Esophagus muscularis mucosa (tissue), 4 donors: ENCODE measurements around the gene SETD4. TPM values are rescaled to one million over a fixed set of nuclear protein-coding genes. Genes with fewer than 3 reads are reported as not detected.

Source experiments
- DNase-seq: peaks from one replicate; pipeline ENCODE4 v3.0.0-alpha.2; 2017; ENCODE audit errors: extremely low spot score
- H3K27ac ChIP-seq, 4 donors: fragments of 200-600 bp; sonication (generic); replicated peaks in 1 of 4; 1 replicate in 3 of 4; 2 replicates in 1 of 4; pipeline ENCODE4 v1.5.1; 2016 to 2019; ENCODE audit warnings: mild to moderate bottlenecking in 1 of 4
- H3K27me3 ChIP-seq, 4 donors: fragments of 200-600 bp; sonication (generic); one replicate each; pipeline versions ENCODE4 v1.5.1 to v1.6.0; 2016 to 2019
- H3K36me3 ChIP-seq, 4 donors: fragments of 200-600 bp; sonication (generic); one replicate each; pipeline ENCODE4 v1.5.1; 2016 to 2019
- H3K4me1 ChIP-seq, 4 donors: fragments of 200-600 bp; sonication (generic); one replicate each; pipeline ENCODE4 v1.5.1; 2016 to 2019
- H3K4me3 ChIP-seq, 4 donors: fragments of 200-600 bp; sonication (generic); 1 replicate in 2 of 4; 2 replicates in 2 of 4; pipeline ENCODE4 v1.5.1; 2016 to 2019; ENCODE audit warnings: mild to moderate bottlenecking in 4 of 4, moderate library complexity in 1 of 4
- H3K9me3 ChIP-seq, 4 donors: fragments of 200-600 bp; sonication (generic); 1 replicate in 3 of 4; 2 replicates in 1 of 4; pipeline ENCODE4 v1.5.1; 2016 to 2019
- CTCF ChIP-seq, 3 experiments: fragments of 200-600 bp in 2 of 3; fragments of 450-650 bp in 1 of 3; sonication (generic) in 2 of 3; IDR thresholded peaks; one replicate each; pipeline ENCODE4 v1.5.1; 2017 to 2019; ENCODE audit warnings: antibody characterized with exemption in 3 of 3, mild to moderate bottlenecking in 2 of 3, moderate library complexity in 1 of 3
- EP300 ChIP-seq: sonication (generic); formaldehyde crosslinking; IDR thresholded peaks from one replicate; pipeline ENCODE4 v1.6.1; 2017; ENCODE audit warnings: antibody characterized with exemption
- POLR2A ChIP-seq: fragments of 450-650 bp; IDR thresholded peaks from one replicate; pipeline ENCODE4 v1.6.1; 2017; ENCODE audit warnings: antibody characterized with exemption, moderate library complexity, mild to moderate bottlenecking, low read depth
- POLR2AphosphoS5 ChIP-seq, 2 donors: sonication (generic); formaldehyde crosslinking; IDR thresholded peaks; one replicate each; pipeline ENCODE4 v1.6.1; 2017; ENCODE audit warnings: antibody characterized with exemption in 2 of 2
- WGBS: methylation state at CpG from one replicate; pipeline ENCODE4 v1.1.5; 2018; 5-methylcytosine and 5-hydroxymethylcytosine counted together
- intact Hi-C: fragments of 100-400 bp; cut with DNase I; formaldehyde crosslinking; loops from one replicate; pipeline ENCODE4 v1.15.1; 2023
- total RNA-seq, 4 donors: library from RNA; depleted of rRNA; stranded (reverse); fragments of >200 nt; gene quantifications; one replicate each; pipeline versions ENCODE4 v1.1.0 to v1.2.1, GENCODE V29; 2016

Gene SETD4
- total RNA-seq, 4 donors from 2014 or later, result 10.8 to 15.2 (median 13.3) TPM

DNA sequence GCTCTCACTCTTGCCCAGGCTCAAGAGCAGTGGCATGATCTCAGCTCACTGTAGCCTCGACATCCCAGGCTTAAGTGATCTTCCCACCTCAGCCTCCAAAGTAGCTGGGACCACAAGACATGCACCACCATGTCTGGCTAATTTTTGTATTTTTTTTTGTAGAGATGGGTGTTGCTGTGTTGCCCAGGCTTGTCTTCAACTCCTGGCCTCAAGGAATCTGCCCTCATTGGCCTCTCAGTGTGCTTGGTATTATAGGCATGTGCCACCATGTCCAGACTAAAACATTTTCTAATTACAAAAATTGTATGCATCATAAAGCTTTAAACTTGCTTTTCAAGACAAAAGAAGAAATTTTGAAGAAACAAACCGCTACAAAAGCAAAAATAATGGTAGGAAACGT, 29.6 kb upstream of the SETD4 start:
- Histone ChIP-seq H3K27ac (no peak overlapping the region), H3K9me3 (no peaks in the 10 kb centered on the region), H3K36me3 (no peaks in the 10 kb centered on the region), H3K4me3 (no peak overlapping the region), H3K4me1 (no peaks in the 10 kb centered on the region), H3K27me3 (peaks cover 0 to 10% (median 0%) of the 10 kb centered on the region in 4 donors)
- 99% methylated on average over 3 of the region's 3 CpGs for WGBS
- TF ChIP-seq EP300, result no peak
- no peak for TF ChIP-seq CTCF (IDR thresholded peaks at IDR 0.05)
- TF ChIP-seq POLR2AphosphoS5 (IDR thresholded peaks at IDR 0.05), result no peak
- no peak for TF ChIP-seq POLR2A
- DNase-seq, result no peak
- intact Hi-C loops, result no loop called here

- intact Hi-C loops, result no loop called here
- WGBS, result 71% methylated on average over 6 of the region's 6 CpGs
- no peaks in the 10 kb centered on the region for H3K36me3 ChIP-seq
- no peaks in the 10 kb centered on the region for H3K4me1 ChIP-seq
- no peaks in the 10 kb centered on the region for H3K27me3 ChIP-seq
- DNase-seq, result no peak
- H3K4me3 ChIP-seq, result no peak overlapping the region
- TF ChIP-seq POLR2AphosphoS5 (IDR thresholded peaks at IDR 0.05) (no peak), POLR2A (no peak), EP300 (no peak), CTCF (IDR thresholded peaks at IDR 0.05) (no peak)
- no peak overlapping the region for H3K27ac ChIP-seq
- H3K9me3 ChIP-seq, result no peaks in the 10 kb centered on the region
Observed at GRCh38 chr21:36087362-36088138, 27.2 kb upstream of the SETD4 start.

- 77% methylated on average over 3 of the region's 3 CpGs for WGBS
- H3K27ac ChIP-seq, result no peak overlapping the region
- no peaks in the 10 kb centered on the region for H3K27me3 ChIP-seq
- H3K4me1 ChIP-seq, result no peaks in the 10 kb centered on the region
- H3K36me3 ChIP-seq, result no peaks in the 10 kb centered on the region
- intact Hi-C loops, result no loop called here
- no peaks in the 10 kb centered on the region for H3K9me3 ChIP-seq
- TF ChIP-seq CTCF (IDR thresholded peaks at IDR 0.05) (no peak), POLR2AphosphoS5 (IDR thresholded peaks at IDR 0.05) (no peak), POLR2A (no peak), EP300 (no peak)
- no peak for DNase-seq
- H3K4me3 ChIP-seq, result no peak overlapping the region
Observed at GRCh38 chr21:36082237-36082664, 21.9 kb upstream of the SETD4 start.

DNA sequence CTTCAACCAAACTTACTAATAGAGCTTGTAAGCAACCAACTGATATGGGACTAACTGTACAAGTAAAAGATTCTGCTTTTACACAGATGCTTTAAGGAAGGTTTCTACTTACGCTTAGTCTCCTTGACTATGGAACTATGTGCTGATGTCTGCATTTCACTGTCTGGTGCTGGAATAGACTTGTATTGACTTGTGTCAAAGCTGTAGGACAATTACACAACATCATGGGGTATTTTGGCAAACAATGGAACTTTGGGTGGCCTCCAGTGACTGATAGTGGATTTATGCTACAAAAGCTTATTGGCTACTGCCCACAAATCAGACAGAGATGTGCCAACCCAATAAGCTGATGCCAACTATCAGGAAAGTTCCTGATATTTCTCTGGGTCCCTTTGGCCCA, 20.1 kb upstream of the SETD4 start:
- no peak for DNase-seq
- Histone ChIP-seq H3K27ac (no peak overlapping the region), H3K36me3 (no peaks in the 10 kb centered on the region), H3K4me3 (no peak overlapping the region), H3K4me1 (no peaks in the 10 kb centered on the region), H3K27me3 (no peaks in the 10 kb centered on the region), H3K9me3 (no peaks in the 10 kb centered on the region)
- TF ChIP-seq CTCF (IDR thresholded peaks at IDR 0.05) (no peak), POLR2A (no peak), EP300 (no peak)
- intact Hi-C loops, result no loop called here
- 88% methylated on average over 1 of the region's 1 CpG for WGBS

DNA sequence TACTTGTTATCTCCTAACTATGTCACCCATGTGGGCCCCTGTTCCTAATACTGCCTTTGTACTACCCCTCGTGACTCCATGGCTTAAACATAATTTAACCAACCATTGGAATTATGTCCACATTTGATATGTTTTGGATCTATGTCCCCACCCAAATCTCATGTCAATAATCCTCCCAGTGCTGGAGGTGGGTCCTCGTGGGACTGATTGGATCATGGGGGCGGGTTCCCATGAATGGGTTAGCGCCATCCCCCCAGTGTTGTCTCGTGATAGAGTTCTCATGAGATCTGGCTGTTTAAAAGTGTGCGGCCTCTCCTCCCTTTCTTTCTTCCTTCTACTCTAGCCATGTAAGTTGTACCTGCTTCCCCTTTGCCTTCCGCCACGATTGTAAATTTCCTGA, 19.3 kb upstream of the SETD4 start:
- TF ChIP-seq POLR2A (no peak), EP300 (no peak), CTCF (IDR thresholded peaks at IDR 0.05) (no peak), POLR2AphosphoS5 (IDR thresholded peaks at IDR 0.05) (no peak)
- WGBS, result 95% methylated on average over 8 of the region's 8 CpGs
- Histone ChIP-seq H3K36me3 (no peaks in the 10 kb centered on the region), H3K4me1 (no peaks in the 10 kb centered on the region), H3K9me3 (no peaks in the 10 kb centered on the region), H3K27ac (no peak overlapping the region), H3K27me3 (no peaks in the 10 kb centered on the region), H3K4me3 (no peak overlapping the region)
- no peak for DNase-seq
- intact Hi-C loops, result no loop called here
